ENCODE results near the gene MUC20.
"Not testable (repeated sequence)": the region's sequence is repeated elsewhere in the genome, so short reads cannot be mapped to it uniquely, and the experiment has no call there.

Gene MUC20

GRCh38 chr3:195757827-195758226, 37.0 kb downstream of the MUC20 start:
- no peak for DNase-seq

GRCh38 chr3:195758721-195759353, 38.1 kb downstream of the MUC20 start:
- no peak for DNase-seq

- no peak for DNase-seq
Observed at GRCh38 chr3:195760345-195761122, 39.8 kb downstream of the MUC20 start.

- no peak for DNase-seq
Observed at GRCh38 chr3:195761123-195761566, 40.4 kb downstream of the MUC20 start.

GRCh38 chr3:195761567-195762248, 40.9 kb downstream of the MUC20 start:
- no peak for DNase-seq

- DNase-seq = no peak
Observed at GRCh38 chr3:195762249-195762585, 41.4 kb downstream of the MUC20 start.

GRCh38 chr3:195762611-195763010, 41.8 kb downstream of the MUC20 start:
- no peak for DNase-seq

GRCh38 chr3:195763076-195763830, 42.5 kb downstream of the MUC20 start:
- no peak for DNase-seq

- DNase-seq = no peak
Observed at GRCh38 chr3:195763843-195764825, 43.4 kb downstream of the MUC20 start.

- DNase-seq = no peak
Observed at GRCh38 chr3:195764961-195765706, 44.4 kb downstream of the MUC20 start.

GRCh38 chr3:195766671-195767070, 45.9 kb downstream of the MUC20 start:
- DNase-seq = no peak

- no peak for DNase-seq
Observed at GRCh38 chr3:195767792-195768191, 47.0 kb downstream of the MUC20 start.

GRCh38 chr3:195768414-195768813, 47.6 kb downstream of the MUC20 start:
- DNase-seq = no peak

GRCh38 chr3:195768831-195769303, 48.1 kb downstream of the MUC20 start:
- no peak for DNase-seq

GRCh38 chr3:195769551-195769950, 48.8 kb downstream of the MUC20 start:
- no peak for DNase-seq

GRCh38 chr3:195770081-195770840, 49.5 kb downstream of the MUC20 start:
- no peak for DNase-seq

GRCh38 chr3:195770841-195771645, 50.3 kb downstream of the MUC20 start:
- DNase-seq = not testable (repeated sequence)

- DNase-seq = no peak
Observed at GRCh38 chr3:195771646-195772300, 51.0 kb downstream of the MUC20 start.
